MM.1S (cell line): ENCODE results near the gene SPPL3.

ENCODE experiments used
- CTCF ChIP-seq: fragments of 300-600 bp; sonication (generic); IDR thresholded peaks from 2 replicates; pipeline ENCODE4 v1.5.1; 2016; ENCODE audit warnings: antibody characterized with exemption, low read length, mixed read lengths
- EZH2 ChIP-seq: fragments of 300-600 bp; sonication (generic); optimal IDR thresholded peaks from 2 replicates; pipeline ENCODE3; 2017; ENCODE audit warnings: low read depth, mild to moderate bottlenecking, antibody characterized with exemption, low read length, mixed read lengths
- EZH2phosphoT487 ChIP-seq: fragments of 300-600 bp; sonication (generic); IDR thresholded peaks from 2 replicates; pipeline ENCODE4 v1.6.1; 2018; ENCODE audit warnings: antibody characterized with exemption, low read length

- TF ChIP-seq CTCF (no peak), EZH2 (no peak), EZH2phosphoT487 (no peak)
These were observed 17.5 kb upstream of the SPPL3 start for GRCh38 chr12:120921637-120922036.
